ENCODE data around the gene NAB1.
"Not testable (repeated sequence)": the region's sequence is repeated elsewhere in the genome, so short reads cannot be mapped to it uniquely, and the experiment has no call there.

NAB1 gene

GRCh38 chr2:190683802-190684201, 34.9 kb downstream of the NAB1 start:
- Histone ChIP-seq H3K27me3 (ENCODE audit: control insufficient read depth, insufficient read depth, low read length) (no peaks in the 10 kb centered on the region), H3K27ac (ENCODE audit: low read depth, low read length) (no peak overlapping the region), H3K4me1 (ENCODE audit: control insufficient read depth, insufficient read depth, low read length) (no peaks in the 10 kb centered on the region), H3K4me3 (ENCODE audit: low read length) (no peak overlapping the region), H3K9ac (ENCODE audit: low read length) (no peak overlapping the region), H3K36me3 (ENCODE audit: control insufficient read depth, insufficient read depth, low read length) (peaks cover 4% of the 10 kb centered on the region)

DNA sequence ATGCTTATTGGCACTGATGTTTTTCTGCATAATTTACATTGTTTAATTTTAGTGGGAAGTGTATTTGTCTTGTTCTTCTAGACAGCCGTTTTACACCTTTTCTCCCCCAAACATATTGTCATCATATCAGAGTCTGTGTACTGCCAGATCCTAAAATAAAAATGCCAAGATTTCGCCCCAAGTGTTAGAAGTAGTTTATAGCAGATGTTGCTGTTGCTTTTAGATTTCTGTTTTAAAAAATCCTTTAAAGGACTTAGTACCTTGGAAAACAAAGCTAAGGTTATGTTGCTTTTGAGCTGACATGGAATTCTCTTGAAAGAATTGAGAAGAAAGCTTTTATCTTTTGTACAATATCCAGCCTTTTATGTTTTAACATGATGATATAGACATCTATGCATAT, 36.0 kb downstream of the NAB1 start:
- H3K4me1 ChIP-seq (ENCODE audit: control insufficient read depth, insufficient read depth, low read length): no peaks in the 10 kb centered on the region
- H3K27ac ChIP-seq (ENCODE audit: low read depth, low read length): no peak overlapping the region
- H3K36me3 ChIP-seq (ENCODE audit: control insufficient read depth, insufficient read depth, low read length): peaks cover 2% of the 10 kb centered on the region
- no peak overlapping the region for H3K9ac ChIP-seq (ENCODE audit: low read length)
- H3K27me3 ChIP-seq (ENCODE audit: control insufficient read depth, insufficient read depth, low read length): no peaks in the 10 kb centered on the region
- H3K4me3 ChIP-seq (ENCODE audit: low read length): no peak overlapping the region

DNA sequence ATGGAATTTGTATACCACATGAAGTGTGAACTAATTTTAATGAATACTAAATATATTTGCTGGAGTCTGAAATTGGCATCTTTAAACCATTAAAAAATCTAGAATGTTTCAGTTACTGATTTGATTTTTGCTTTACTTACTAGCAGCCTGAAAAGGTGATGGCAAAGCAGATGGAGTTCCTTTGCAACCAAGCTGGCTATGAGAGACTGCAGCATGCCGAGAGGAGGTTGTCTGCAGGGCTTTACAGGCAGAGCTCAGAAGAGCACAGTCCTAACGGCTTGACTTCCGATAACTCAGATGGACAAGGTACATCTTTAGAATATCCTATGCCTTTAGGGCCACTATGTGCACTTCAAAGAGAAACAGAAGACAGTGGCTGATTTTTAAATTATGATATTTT, 36.5 kb downstream of the NAB1 start:
- Histone ChIP-seq H3K27me3 (ENCODE audit: control insufficient read depth, insufficient read depth, low read length) (no peaks in the 10 kb centered on the region), H3K9ac (ENCODE audit: low read length) (no peak overlapping the region), H3K4me1 (ENCODE audit: control insufficient read depth, insufficient read depth, low read length) (no peaks in the 10 kb centered on the region), H3K4me3 (ENCODE audit: low read length) (no peak overlapping the region), H3K36me3 (ENCODE audit: control insufficient read depth, insufficient read depth, low read length) (peaks cover 2% of the 10 kb centered on the region), H3K27ac (ENCODE audit: low read depth, low read length) (no peak overlapping the region)

GRCh38 chr2:190693533-190694232, 44.8 kb downstream of the NAB1 start:
- peaks cover 4% of the 10 kb centered on the region for H3K36me3 ChIP-seq (ENCODE audit: control insufficient read depth, insufficient read depth, low read length)
- H3K9ac ChIP-seq (ENCODE audit: low read length): no peak overlapping the region
- peaks cover 2% of the 10 kb centered on the region for H3K4me1 ChIP-seq (ENCODE audit: control insufficient read depth, insufficient read depth, low read length)
- no peak overlapping the region for H3K27ac ChIP-seq (ENCODE audit: low read depth, low read length)
- no peak overlapping the region for H3K4me3 ChIP-seq (ENCODE audit: low read length)
- H3K27me3 ChIP-seq (ENCODE audit: control insufficient read depth, insufficient read depth, low read length): no peaks in the 10 kb centered on the region

GRCh38 chr2:190694479-190694878, 45.6 kb downstream of the NAB1 start:
- Histone ChIP-seq H3K36me3 (ENCODE audit: control insufficient read depth, insufficient read depth, low read length) (peaks cover 4% of the 10 kb centered on the region), H3K9ac (ENCODE audit: low read length) (no peak overlapping the region), H3K27ac (ENCODE audit: low read depth, low read length) (no peak overlapping the region), H3K4me1 (ENCODE audit: control insufficient read depth, insufficient read depth, low read length) (peaks cover 2% of the 10 kb centered on the region), H3K4me3 (ENCODE audit: low read length) (no peak overlapping the region), H3K27me3 (ENCODE audit: control insufficient read depth, insufficient read depth, low read length) (no peaks in the 10 kb centered on the region)

DNA sequence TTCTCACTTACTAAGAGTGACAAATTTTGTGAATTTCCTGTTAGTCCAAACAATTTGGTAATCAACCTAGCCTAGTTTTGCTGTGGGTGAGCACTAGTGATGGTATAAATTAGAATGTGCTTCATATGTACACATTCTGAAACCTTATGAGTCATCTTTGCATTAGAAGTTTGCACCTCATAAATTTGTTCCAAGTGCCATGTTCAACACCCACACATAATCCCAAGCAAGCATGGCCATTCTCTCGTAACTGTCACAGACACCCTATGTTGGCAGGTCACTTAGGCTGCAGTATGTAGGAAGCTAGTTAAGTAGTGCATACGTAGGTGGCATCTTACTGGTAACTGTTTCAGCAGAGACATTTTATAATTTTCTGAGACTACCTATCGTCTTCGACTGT, 46.9 kb downstream of the NAB1 start:
- no peaks in the 10 kb centered on the region for H3K27me3 ChIP-seq (ENCODE audit: control insufficient read depth, insufficient read depth, low read length)
- H3K9ac ChIP-seq (ENCODE audit: low read length): no peak overlapping the region
- H3K27ac ChIP-seq (ENCODE audit: low read depth, low read length): no peak overlapping the region
- no peak overlapping the region for H3K4me3 ChIP-seq (ENCODE audit: low read length)
- no peaks in the 10 kb centered on the region for H3K36me3 ChIP-seq (ENCODE audit: control insufficient read depth, insufficient read depth, low read length)
- H3K4me1 ChIP-seq (ENCODE audit: control insufficient read depth, insufficient read depth, low read length): peaks cover 2% of the 10 kb centered on the region

GRCh38 chr2:190696792-190697398, 48.0 kb downstream of the NAB1 start:
- Histone ChIP-seq H3K4me1 (ENCODE audit: control insufficient read depth, insufficient read depth, low read length) (peaks cover 2% of the 10 kb centered on the region), H3K27ac (ENCODE audit: low read depth, low read length) (no peak overlapping the region), H3K36me3 (ENCODE audit: control insufficient read depth, insufficient read depth, low read length) (no peaks in the 10 kb centered on the region), H3K9ac (ENCODE audit: low read length) (no peak overlapping the region), H3K4me3 (ENCODE audit: low read length) (no peak overlapping the region), H3K27me3 (ENCODE audit: control insufficient read depth, insufficient read depth, low read length) (no peaks in the 10 kb centered on the region)

DNA sequence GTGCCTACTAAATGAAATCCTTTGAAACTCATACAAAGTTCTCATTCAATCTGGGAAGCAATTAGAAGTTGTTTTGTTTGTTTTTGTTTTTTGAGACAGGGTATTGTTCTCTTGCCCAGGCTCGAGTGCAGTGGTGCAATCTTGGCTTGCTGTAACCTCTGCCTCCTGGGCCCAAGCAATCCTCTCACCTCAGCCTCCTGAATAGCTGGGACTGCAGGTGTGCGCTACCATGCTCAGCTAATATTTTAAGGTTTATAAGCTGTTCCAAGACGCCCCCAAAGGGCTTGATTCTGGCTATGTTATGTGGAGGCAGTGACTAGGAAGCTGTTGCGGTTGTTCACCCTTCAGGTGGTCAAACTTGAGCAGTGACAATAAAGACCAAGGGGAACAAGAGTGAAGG, 48.5 kb downstream of the NAB1 start:
- no peak overlapping the region for H3K4me3 ChIP-seq (ENCODE audit: low read length)
- H3K4me1 ChIP-seq (ENCODE audit: control insufficient read depth, insufficient read depth, low read length): peaks cover 2% of the 10 kb centered on the region
- H3K36me3 ChIP-seq (ENCODE audit: control insufficient read depth, insufficient read depth, low read length): no peaks in the 10 kb centered on the region
- H3K27ac ChIP-seq (ENCODE audit: low read depth, low read length): no peak overlapping the region
- no peaks in the 10 kb centered on the region for H3K27me3 ChIP-seq (ENCODE audit: control insufficient read depth, insufficient read depth, low read length)
- no peak overlapping the region for H3K9ac ChIP-seq (ENCODE audit: low read length)

DNA sequence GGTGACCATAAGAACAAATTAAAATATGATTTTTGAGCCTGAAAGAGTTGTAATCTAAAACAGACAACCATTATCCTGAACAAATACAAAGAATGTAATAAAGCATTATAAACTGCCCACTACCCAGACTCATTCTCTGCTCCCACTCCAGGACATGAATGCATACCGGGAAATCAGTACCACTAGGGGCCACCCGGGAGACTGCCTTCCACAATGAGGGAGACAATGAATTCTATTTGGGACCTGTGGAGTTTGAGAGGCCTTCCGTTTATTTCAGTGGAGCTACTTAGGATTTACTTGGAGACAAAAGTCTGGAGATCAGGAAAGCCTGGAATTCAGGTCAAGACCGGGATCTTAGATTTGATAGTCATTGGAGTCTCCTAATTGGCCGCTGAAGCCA, 50.0 kb downstream of the NAB1 start:
- H3K27ac ChIP-seq (ENCODE audit: low read depth, low read length): no peak overlapping the region
- no peak overlapping the region for H3K4me3 ChIP-seq (ENCODE audit: low read length)
- no peaks in the 10 kb centered on the region for H3K27me3 ChIP-seq (ENCODE audit: control insufficient read depth, insufficient read depth, low read length)
- H3K36me3 ChIP-seq (ENCODE audit: control insufficient read depth, insufficient read depth, low read length): no peaks in the 10 kb centered on the region
- peaks cover 2% of the 10 kb centered on the region for H3K4me1 ChIP-seq (ENCODE audit: control insufficient read depth, insufficient read depth, low read length)
- H3K9ac ChIP-seq (ENCODE audit: low read length): no peak overlapping the region

GRCh38 chr2:190701586-190701985, 52.7 kb downstream of the NAB1 start:
- Histone ChIP-seq H3K36me3 (ENCODE audit: control insufficient read depth, insufficient read depth, low read length) (no peaks in the 10 kb centered on the region), H3K27me3 (ENCODE audit: control insufficient read depth, insufficient read depth, low read length) (no peaks in the 10 kb centered on the region), H3K4me1 (ENCODE audit: control insufficient read depth, insufficient read depth, low read length) (no peaks in the 10 kb centered on the region), H3K27ac (ENCODE audit: low read depth, low read length) (no peak overlapping the region), H3K9ac (ENCODE audit: low read length) (no peak overlapping the region), H3K4me3 (ENCODE audit: low read length) (no peak overlapping the region)

DNA sequence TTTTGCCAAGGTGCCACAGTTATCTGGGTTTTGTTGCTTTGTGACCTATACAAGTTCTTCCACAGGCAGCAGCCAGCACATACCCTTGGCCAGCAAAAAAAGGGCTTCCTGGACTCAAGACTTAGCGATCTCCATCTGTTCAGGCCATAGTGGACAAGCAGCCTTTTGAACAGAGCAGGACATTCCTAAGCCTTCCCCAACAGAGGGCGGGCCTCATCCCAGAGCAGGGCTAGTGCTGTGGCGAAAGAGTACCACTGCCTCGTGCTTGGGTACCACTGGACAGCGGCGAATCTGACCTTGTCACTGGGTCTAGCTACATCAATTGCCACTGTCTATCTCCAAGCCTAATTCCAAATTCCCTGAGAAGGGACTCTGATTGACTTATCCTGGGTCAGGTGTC, 56.4 kb downstream of the NAB1 start:
- no peak overlapping the region for H3K27ac ChIP-seq (ENCODE audit: low read depth, low read length)
- H3K4me1 ChIP-seq (ENCODE audit: control insufficient read depth, insufficient read depth, low read length): no peaks in the 10 kb centered on the region
- H3K36me3 ChIP-seq (ENCODE audit: control insufficient read depth, insufficient read depth, low read length): no peaks in the 10 kb centered on the region
- no peaks in the 10 kb centered on the region for H3K27me3 ChIP-seq (ENCODE audit: control insufficient read depth, insufficient read depth, low read length)
- no peak overlapping the region for H3K9ac ChIP-seq (ENCODE audit: low read length)
- H3K4me3 ChIP-seq (ENCODE audit: low read length): no peak overlapping the region

DNA sequence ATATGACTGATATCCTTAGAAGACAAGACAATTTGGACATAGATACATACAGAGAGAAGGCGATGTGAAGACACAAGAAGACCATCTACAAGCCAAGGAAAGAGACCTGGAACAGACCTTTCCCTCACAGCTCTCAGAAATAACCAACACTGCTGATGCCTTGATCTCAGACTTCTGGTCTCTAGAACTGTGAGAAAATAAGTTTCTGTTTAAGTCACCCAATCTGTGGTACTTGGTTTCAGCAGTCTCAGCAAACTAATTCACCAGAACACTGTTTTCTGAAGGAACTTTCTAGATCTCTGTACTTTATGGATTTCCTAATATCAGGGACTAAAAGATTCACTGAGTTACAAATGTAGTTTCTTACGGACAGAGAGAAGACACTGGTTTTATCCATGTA, 58.8 kb downstream of the NAB1 start:
- Histone ChIP-seq H3K4me1 (ENCODE audit: control insufficient read depth, insufficient read depth, low read length) (no peaks in the 10 kb centered on the region), H3K9ac (ENCODE audit: low read length) (no peak overlapping the region), H3K27me3 (ENCODE audit: control insufficient read depth, insufficient read depth, low read length) (no peaks in the 10 kb centered on the region), H3K27ac (ENCODE audit: low read depth, low read length) (no peak overlapping the region), H3K4me3 (ENCODE audit: low read length) (no peak overlapping the region), H3K36me3 (ENCODE audit: control insufficient read depth, insufficient read depth, low read length) (no peaks in the 10 kb centered on the region)

DNA sequence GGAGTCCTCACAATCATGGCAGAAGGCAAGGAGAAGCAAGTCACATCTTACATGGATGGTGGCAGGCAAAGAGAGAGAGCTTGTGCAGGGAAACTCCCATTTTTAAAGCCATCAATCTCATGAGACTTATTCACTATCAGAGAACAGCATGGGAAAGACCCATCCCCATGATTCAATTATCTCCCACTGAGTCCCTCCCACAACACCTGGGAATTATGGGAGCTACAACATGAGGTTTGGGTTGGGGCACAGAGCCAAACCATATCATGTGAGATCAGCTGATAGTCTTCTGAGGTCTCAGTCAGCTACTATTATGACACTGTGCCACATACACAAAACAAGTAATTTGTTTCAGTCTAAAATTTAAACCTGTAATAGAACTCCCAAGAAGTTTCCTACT, 59.8 kb downstream of the NAB1 start:
- H3K9ac ChIP-seq (ENCODE audit: low read length); H3K36me3 ChIP-seq (ENCODE audit: control insufficient read depth, insufficient read depth, low read length); H3K27me3 ChIP-seq (ENCODE audit: control insufficient read depth, insufficient read depth, low read length); H3K4me1 ChIP-seq (ENCODE audit: control insufficient read depth, insufficient read depth, low read length); H3K4me3 ChIP-seq (ENCODE audit: low read length); H3K27ac ChIP-seq (ENCODE audit: low read depth, low read length): not testable (repeated sequence)
